ENCODE results near the gene RPL3.

RPL3 gene

GRCh38 chr22:39292031-39292462 lies 27.4 kb downstream of the RPL3 start:
- TF ChIP-seq CTCF (conservative IDR thresholded peaks at IDR 0.05; ENCODE audit: low read depth, low read length) = no peak
- DNase-seq (ENCODE audit: low read depth) = no peak
- H3K4me3 ChIP-seq (ENCODE audit: low read depth, low read length) = no peak overlapping the region

GRCh38 chr22:39291523-39291922 lies 27.9 kb downstream of the RPL3 start:
- peak; percentile 33 for TF ChIP-seq CTCF (conservative IDR thresholded peaks at IDR 0.05; ENCODE audit: low read depth, low read length)
- H3K4me3 ChIP-seq (ENCODE audit: low read depth, low read length) = no peak overlapping the region
- no peak for DNase-seq (ENCODE audit: low read depth)

GRCh38 chr22:39290724-39291161 lies 28.7 kb downstream of the RPL3 start:
- TF ChIP-seq CTCF (conservative IDR thresholded peaks at IDR 0.05; ENCODE audit: low read depth, low read length) = no peak
- no peak overlapping the region for H3K4me3 ChIP-seq (ENCODE audit: low read depth, low read length)
- peak; percentile 87 for DNase-seq (ENCODE audit: low read depth)

GRCh38 chr22:39289975-39290720 lies 29.3 kb downstream of the RPL3 start:
- DNase-seq (ENCODE audit: low read depth) = no peak
- no peak for TF ChIP-seq CTCF (conservative IDR thresholded peaks at IDR 0.05; ENCODE audit: low read depth, low read length)
- no peak overlapping the region for H3K4me3 ChIP-seq (ENCODE audit: low read depth, low read length)

GRCh38 chr22:39289533-39289932 lies 29.9 kb downstream of the RPL3 start:
- no peak overlapping the region for H3K4me3 ChIP-seq (ENCODE audit: low read depth, low read length)
- no peak for DNase-seq (ENCODE audit: low read depth)
- TF ChIP-seq CTCF (conservative IDR thresholded peaks at IDR 0.05; ENCODE audit: low read depth, low read length) = no peak

- TF ChIP-seq CTCF (conservative IDR thresholded peaks at IDR 0.05; ENCODE audit: low read depth, low read length) = no peak
- H3K4me3 ChIP-seq (ENCODE audit: low read depth, low read length) = no peak overlapping the region
- DNase-seq (ENCODE audit: low read depth) = no peak
Observed at GRCh38 chr22:39288135-39288898, 31.1 kb downstream of the RPL3 start.

All from choroid plexus epithelial cell (primary cell).